TTC549 (cell line): Measurements from ENCODE around the gene PTPN9.
"Not testable (repeated sequence)": the region's sequence is repeated elsewhere in the genome, so short reads cannot be mapped to it uniquely, and the experiment has no call there.

Experiments
- FAIRE-seq: peaks from 2 replicates; lab custom pipeline; 2012; peaks lifted over from hg19 to GRCh38; lab: Jason Lieb, UNC

Gene PTPN9

DNA sequence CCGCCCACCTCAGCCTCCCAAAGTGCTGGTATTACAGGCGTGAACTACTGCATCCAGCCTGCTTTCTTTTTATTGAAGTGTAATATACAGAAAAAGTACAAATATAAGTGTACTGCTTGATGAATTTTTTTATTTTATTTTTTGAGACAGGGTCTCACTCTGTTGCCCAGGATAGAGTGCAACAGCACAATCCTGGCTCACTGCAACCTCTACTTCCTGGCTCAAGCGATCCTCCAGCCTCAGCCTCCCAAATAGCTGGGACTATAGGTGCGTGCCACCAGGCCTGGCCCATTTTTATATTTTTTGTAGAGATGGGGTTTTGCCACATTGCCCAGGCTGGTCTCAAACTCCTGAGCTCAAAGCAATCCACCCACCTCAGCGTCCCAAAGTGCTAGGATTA lies 3.8 kb upstream of the PTPN9 start:
- FAIRE-seq, result not testable (repeated sequence)

DNA sequence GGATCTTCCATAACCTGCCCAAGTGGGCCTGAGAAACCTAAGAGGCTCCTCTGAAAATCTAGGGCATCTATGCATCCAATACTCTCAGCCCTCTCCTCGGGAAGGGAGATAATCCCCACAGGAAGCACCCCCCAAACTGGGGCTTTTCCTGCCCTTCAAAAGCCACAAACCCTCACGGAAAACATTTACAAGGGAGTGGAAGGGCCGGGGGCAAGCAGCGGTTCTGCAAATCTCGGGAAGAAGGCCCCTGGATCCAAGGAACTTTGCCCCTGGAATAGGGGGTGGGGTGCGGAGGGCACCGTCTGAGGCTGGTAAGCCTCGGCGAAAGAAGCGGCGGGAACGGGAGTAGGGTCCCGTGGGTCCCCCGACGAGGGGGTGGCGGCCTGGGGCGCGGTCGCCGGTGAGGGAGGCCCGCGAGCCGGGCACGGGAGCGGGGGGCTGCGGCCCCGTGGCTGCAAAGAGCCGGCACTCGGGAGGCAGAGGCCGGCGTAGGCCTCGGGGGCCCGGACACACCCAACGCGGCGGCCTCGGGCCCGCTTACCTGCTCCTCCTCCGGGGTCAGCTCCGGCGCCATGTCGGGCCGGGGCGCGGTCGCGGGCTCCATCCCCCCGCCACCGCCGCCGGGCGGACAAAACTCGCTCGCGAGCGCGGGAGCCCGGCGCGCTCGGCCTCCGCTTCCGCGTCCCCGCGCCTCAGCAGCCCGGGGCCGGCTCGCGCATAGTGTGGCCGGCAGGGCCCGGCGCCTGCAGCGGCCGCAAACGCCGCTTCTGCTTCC lies 755 bp downstream of the PTPN9 start:
- FAIRE-seq, result no peak

DNA sequence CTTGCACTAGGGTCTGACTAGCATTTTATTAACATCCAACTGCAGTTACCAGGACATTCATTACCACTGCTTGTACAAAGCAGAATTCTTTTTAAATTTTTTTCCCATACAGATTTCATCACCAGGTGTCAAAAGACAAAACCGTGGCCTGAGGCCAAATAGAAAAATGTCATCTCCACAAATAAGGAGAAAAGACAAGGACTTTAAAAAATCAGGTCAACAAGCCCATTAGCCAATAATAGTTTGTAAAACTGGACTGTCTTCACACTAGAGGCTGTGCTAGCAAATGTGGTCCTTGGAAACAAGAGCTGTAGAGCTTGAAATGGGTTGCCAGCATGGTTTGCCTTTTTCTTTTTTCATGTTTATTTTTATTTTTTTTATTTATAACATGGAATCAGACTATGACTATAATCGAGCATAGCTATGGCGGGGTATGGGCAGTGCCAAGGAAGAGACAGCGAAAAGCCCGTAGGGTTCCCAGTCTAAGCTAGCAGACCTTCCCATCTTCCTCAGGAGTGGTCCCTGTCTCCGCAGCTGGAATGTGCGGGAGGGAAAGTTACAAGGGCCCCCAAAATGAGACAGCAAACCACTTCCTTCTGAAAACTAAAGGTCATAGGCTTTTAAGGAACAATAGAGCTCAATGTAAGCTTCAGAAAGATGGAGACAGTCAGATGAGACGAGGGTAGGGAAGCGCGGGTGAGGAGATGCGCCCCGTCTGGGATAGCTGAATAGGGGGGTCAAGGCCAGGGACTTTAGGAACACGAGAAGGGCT lies 1.5 kb downstream of the PTPN9 start:
- FAIRE-seq, result no peak

DNA sequence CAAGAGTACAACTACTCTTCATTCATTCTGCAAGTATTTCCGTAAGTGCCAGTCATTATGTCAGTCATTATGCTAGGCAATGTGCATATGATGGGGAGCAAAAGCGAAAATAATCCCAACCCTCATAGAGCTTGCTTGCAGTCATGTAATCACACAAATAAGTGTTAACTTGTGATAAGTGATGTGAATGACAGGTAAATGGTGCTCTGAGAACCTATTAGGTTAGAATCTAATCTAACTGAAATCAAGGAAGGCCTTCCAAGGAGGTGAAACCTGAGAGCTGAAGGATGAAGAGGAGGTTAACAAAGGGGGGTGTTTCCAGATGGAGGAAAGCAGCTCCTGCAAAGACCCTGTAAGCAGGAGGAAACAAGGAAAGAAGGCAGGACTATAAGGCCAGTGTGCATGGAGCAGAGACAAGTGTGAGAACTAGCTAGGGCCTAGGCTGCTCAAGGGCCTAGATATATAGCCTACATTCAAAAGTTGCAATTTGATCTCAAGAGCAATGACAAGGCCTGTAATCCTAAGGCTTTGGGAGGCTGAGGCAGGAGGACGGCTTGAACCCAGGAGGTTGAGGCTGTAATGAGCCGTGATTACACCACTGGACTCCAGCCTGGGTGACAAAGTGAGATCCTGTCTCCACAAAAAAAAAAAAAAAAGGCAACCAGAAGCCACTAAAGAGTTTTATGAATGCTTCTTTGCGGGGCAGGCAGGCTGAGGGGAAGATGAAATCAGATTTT lies 5.3 kb downstream of the PTPN9 start:
- FAIRE-seq, result no peak

DNA sequence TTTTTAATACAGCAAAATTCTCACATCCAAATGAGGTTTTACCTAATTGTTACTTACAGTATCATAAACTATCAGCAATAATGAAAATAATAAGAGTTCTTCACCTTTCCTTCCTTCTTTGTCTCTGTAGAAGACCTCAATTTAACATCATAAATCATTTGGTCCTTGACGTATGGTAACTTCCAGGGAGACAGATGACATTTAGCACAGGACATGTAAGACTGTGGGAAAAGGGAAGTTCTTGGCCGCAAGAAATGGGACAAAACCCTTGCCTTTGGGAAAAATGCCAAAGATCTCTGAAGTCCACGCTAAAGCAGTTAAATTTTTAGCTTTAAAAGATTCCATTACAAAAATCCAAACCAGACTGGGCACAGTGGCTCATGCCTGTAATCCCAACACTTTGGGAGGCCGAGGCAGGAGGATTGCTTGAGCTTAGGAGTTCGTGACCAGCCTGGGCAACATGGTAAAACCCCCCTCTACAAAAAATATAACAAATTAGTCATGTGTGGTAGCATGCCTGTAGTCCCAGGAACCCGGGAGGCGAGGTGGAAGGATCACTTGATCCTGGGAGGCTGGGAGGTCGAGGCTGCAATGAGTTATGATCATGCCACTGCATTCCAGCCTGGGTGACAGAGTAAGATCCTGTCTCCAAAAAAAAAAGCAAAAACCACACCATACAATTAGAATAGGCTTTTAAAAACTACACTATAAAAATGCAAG lies 8.8 kb downstream of the PTPN9 start:
- no peak for FAIRE-seq

DNA sequence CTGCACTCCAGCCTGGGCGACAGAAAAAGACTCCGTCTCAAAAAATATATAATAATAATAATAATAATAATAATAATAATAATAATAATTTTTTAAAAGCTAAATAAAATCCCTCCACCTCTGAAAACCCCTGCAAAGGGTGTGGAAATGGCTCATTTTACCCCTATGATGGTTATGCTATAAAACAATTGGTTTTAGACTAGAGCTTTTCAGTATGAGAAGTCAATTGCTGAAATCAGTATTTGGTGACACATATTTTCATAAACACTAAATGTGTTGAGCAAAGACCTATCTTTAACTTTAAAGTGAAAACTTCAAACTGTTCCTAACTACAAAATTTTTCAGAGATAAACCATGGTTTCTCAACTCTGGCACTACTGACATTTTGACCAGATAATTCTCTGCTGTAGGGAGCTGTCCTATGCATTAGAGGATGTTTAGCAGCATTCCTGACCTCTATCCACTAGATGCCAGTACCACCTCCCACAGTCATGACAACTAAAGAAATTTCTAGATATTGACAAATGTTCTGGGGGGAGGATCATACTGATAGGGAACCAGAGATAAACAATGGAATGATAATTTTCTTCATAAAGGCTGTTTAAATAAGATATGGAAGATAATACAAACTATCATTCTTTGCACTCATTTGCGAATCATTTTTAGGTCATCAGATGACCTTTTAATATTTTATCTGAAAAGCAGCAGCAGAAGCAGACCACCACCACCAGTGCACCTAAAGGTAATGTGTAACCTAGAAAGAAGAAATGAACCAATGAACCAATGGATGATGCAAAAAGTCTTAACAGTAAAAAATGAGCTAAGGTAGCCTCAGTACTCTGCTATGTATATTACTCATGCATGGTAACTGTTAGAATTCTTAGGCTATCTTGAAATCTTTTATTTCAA lies 13.8 kb downstream of the PTPN9 start:
- no peak for FAIRE-seq

DNA sequence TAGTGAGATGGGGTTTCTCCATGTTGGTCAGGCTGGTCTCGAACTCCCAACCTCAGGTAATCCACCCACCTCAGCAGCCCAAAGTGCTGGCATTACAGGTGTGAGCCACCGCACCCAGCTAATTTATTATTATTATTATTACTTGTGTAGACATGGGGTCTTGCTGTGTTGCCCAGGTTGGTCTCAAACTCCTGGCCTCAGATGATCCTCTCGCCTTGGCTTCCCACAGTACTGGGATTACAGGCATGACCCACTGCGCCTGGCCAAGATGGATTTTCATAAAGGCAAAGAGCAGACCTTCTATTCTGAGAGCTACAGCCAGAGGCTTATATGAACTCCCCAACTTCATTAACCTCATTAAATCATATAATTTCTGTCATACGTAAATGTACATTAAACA lies 17.2 kb downstream of the PTPN9 start:
- no peak for FAIRE-seq

DNA sequence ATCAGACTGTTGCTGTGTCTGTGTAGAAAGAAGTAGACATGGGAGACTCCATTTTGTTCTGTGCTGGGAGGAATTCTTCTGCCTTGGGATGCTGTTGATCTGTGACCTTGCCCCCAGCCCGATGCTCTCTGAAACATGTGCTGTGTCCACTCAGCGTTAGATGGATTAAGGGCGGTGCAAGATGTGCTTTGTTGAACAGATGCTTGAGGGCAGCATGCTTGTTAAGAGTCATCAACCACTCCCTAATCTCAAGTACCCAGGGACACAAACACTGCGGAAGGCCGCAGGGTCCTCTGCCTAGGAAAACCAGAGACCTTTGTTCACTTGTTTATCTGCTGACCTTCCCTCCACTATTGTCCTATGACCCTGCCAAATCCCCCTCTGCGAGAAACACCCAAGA lies 19.8 kb downstream of the PTPN9 start:
- not testable (repeated sequence) for FAIRE-seq

DNA sequence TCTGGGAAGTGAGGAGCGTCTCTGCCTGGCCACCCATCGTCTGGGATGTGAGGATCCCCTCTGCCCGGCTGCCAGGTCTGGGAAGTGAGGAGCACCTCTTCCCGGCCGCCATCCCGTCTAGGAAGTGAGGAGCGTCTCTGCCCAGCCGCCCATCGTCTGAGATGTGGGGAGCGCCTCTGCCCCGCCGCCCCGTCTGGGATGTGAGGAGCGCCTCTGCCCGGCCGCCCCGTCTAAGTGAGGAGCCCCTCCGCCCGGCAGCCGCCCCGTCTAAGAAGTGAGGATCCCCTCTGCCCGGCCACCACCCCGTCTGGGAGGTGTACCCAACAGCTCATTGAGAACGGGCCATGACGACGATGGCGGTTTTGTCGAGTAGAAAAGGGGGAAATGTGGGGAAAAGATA lies 20.2 kb downstream of the PTPN9 start:
- not testable (repeated sequence) for FAIRE-seq

DNA sequence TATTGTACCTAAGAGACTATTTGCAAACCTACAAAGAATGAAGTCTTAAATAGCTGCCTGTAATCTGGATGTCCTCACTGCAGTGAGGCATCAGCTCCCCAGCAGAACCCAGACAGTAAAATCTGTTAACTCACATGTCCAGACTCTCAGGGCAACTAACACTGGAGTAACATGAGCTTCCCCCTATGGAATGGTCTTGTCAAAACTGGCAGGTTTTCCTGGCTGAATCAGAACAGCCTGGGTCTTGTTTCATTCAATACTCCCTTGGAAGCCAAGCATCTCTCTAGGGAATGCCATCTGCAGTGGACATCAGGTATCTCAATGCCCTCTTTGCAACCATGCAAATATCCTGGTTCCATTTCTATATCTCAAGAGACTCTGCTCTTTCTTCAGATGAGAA lies 24.4 kb downstream of the PTPN9 start:
- FAIRE-seq, result no peak

DNA sequence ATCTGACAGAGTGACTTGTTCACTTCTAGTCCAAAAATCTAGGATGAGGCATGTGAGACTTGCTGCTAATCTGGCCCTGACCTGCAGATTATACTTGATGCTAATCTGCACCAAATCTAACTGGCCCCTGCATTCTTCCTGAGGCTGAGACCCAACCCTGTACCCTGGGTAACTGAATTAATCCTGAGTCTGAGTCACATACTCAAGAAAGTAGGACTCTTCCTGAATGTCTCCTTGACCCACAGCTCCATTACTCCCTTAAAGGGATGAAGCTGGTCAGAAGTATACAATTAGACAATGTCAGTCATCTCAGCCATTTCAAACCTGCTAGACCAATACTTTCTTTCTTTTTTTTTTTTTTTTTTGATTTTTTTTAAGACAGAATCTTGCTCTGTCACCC lies 25.5 kb downstream of the PTPN9 start:
- no peak for FAIRE-seq

DNA sequence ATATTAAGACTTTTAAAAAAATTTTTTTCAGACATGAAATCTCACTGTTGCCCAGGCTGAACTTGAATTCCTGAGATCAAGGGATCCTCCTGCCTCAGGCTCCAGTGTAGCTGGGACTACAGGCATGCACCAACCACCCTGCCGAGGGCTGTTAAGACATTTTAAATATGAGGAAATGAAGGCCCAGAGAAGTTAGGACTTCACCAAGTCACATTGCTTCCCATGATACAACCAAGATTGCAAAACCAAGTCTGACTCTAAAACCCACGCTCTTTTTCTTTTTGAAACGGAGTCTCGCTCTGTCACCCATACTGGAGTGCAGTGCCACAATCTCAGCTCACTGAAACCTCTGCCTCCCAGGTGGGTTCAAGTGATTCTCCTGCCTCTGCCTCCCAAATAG lies 28.0 kb downstream of the PTPN9 start:
- FAIRE-seq, result no peak

DNA sequence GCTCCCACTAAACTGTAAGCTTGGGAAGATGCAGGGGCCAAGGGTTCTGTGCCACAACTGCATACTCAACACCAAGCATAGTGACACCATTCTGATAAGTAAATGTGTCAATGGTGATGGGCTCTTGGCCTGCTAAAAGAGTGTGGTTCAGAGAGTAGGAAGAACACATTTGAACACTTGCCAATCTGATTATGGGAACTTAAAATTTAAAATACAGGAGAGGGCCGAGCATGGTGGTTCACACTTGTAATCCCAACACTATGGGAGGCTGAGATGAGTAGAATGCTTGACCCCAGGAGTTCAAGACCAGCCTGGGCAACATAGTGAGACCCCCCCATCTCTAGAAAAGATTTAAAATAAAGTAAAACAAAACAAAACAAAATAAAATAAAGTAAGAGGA lies 34.1 kb downstream of the PTPN9 start:
- FAIRE-seq, result no peak

DNA sequence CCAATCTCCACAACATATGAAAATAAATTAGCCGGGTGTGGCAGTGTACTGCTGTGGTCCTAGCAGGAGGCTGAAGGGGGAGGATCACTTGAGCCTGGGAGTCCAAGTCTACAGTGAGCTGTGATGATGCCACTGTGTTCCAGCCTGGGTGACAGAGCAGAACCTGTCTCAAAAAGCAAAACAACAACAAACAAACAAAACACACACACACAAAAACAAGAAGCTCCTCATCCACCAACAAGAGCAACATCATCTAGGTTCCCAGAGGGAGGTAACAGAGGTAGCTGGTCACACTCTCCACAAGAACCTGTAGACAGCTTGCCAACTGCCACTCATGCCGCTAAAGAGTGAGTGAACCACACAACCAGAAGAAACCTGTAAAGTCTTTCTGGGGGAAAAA lies 34.8 kb downstream of the PTPN9 start:
- no peak for FAIRE-seq

DNA sequence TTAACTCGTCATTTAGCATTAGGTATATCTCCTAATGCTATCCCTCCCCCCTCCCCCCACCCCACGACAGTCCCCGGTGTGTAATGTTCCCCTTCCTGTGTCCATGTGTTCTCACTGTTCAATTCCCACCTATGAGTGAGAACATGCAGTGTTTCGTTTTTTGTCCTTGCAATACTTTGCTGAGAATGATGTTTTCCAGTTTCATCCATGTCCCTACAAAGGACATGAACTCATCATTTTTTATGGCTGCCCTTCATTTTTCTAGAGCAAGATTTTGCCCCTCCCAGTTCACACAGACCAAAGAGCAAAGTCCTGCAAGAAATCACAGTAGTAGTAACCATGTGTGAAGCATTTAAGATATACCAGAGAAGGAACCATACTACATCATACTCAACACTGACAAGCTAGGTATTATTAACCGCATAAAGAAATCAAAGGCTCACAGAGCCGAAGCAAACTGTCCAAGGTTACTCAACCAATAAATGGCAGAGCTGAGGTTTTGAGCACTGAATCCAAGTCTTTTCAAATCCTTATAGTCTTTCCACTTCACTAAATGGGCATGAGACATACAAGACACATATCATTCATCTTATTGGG lies 36.1 kb downstream of the PTPN9 start:
- FAIRE-seq, result not testable (repeated sequence)

DNA sequence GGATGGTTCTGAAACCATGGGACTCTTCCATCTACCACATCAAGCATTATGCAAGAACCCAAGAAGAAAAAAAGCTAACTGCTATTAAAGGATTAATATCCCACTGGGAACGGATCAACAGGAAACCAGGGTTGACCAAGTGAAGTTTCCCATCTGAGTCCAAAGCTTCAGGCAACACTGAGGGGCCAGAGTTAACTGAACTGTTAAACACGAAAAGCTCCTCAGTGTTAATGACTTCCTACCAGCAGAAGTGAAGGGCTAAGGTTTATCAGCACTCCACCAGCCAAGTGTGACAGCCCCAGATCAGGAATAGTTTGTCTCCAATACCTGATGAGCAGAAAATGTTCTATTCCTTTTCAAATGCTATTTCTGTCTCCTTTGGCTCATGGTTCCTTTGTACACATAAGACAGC lies 36.7 kb downstream of the PTPN9 start:
- FAIRE-seq, result no peak

DNA sequence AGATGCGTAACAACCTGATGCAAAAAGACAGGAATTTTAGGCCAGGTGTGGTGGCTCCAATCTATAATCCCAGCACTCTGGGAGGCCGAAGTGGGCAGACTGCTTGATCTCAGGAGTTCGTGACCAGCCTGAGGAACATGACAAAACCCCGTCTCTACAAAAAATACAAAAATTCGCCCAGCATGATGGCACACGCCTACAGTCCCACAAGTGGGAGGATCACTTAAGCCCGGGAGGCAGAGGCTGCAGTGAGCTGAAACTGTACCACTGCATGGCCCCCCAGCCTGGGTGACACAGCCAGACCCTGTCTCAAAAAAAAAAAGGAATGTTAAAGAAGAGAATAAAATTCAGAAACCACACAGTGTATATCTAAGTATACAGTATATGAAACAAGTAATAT lies 40.7 kb downstream of the PTPN9 start:
- no peak for FAIRE-seq

DNA sequence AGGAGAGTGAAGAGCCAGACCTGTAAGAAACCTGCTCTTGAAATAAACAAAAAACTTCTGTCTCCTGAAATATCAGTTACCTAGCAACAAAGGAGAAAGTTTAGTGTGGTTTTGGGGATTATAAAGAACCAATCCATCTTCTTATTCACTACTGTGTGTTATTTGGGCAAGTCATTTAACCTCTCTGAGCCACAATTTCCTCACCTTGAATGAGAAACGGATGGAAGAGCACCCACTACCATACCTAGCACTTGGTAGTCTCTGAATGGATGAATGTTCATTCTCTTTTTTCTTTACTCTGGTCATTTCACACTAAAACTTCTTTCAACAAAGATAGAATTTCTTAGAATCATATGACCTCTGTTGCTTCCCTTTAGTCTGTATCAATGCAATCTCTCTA lies 45.2 kb downstream of the PTPN9 start:
- no peak for FAIRE-seq

DNA sequence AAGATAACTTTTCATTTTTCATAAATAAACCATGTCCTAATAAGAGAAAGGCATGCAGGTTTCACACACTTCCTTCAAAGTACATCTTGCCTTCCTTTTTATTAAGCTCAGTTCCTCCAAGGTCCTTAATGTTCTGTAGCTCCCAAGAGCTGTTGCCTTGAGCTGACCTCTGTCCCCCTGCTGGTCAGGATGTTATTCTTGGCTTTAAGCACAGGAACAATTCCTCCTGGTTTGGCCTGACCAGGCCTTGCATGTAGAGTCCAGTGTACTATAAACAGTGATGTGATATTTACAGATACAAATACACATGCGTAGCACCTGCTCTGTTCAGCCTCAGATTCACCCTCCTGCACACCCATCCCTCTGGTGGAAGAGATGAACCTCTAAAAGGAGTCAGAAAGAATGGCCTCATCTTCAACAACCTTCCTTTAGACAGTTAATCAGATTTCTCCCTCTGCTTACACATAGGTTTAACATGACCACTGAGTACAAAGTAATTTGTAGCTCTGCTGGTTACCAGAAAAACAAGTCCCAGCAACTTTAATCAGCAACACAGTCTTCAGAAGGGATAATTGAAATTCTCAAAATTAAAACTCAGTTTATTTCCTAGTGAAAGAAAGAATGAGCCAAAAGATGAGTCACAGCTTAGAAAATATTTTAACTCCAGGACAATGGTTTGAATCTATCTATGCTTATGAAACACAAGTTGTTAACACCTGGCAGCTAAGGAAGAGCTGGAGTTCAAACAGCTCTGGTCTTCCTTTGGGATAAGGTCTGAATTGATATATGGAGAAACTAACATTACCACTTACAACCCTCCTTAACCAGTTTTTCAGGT lies 46.5 kb downstream of the PTPN9 start:
- no peak for FAIRE-seq

DNA sequence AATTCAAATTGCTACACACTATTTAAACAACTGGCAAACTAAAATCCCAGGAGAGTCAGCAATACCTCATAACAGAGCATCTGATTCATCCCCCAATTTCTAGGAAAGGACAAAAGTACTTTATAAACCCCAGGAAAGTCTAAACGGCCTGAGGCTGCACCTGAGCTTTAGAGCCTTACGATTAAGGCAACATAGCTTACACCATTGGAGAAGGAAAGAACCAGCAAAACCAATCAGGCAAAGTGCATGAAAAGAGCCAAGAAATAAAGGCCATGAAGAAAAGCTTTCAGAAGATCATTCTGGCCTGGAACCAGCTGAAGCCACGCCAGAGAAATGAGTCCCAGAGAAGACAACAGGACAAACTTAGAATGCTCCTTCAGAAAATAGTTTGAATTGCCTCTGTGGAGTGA lies 48.1 kb downstream of the PTPN9 start:
- FAIRE-seq, result no peak
